NCI-H345 treated with DMSO at 0.1 percent for 48 hours (cell line): ENCODE measurements around the gene PJVK.
"Not testable (repeated sequence)": the region's sequence is repeated elsewhere in the genome, so short reads cannot be mapped to it uniquely, and the experiment has no call there.

Source experiments
- DNase-seq: peaks from one replicate; lab custom pipeline; 2025; ENCODE audit not compliant: unreplicated experiment; lab: John Stamatoyannopoulos, UW

PJVK gene, protein sequence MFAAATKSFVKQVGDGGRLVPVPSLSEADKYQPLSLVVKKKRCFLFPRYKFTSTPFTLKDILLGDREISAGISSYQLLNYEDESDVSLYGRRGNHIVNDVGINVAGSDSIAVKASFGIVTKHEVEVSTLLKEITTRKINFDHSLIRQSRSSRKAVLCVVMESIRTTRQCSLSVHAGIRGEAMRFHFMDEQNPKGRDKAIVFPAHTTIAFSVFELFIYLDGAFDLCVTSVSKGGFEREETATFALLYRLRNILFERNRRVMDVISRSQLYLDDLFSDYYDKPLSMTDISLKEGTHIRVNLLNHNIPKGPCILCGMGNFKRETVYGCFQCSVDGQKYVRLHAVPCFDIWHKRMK

DNA sequence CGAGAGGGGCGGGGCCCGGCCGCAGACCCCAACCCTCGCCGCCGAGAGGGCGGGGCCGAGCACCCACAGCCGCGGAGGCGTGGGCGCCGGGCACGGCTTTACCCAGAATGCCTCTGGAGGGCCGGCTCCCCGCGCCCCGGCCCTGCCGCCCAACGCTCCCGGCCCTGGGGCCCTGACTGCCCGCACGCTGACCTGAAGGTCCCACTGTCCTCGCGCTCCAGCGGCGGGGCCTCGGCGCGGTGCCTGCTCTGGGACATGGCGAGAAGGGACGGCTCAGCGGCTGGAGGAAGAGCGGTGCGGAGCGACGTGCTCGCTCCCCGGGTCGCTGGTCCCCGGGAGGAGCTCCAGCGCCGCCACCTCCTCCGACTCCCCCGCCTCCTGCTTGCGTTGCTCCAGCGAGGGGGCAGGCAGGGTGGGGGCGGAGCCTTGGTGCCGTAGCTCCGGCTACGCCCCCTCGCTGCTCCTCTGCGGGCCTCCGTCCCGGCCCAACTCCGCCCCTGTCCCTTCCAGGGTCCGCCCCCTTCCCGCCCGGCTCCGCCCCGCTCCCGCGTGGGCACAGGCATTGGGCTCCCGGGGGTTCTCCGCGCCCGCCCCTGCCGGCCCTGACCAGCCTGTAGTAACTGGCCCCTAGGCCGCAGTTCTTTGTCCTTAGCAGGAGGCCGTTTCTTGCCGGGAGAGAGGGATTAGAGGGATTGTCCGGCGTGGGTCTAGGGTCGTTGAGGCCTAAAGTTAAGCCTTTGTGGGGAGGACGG is at the start of gene PJVK, which contains the start of gene PRKRA:
PJVK (plus strand) TSS at position 605 of the 752 bp plus-strand sequence. CDS start 2,032 bp downstream, outside the sequence.
PRKRA (minus strand) TSS at position 402 of the 752 bp plus-strand sequence; CDS start at position 257, 145 bp downstream.
- DNase-seq: peak; percentile 88

DNA sequence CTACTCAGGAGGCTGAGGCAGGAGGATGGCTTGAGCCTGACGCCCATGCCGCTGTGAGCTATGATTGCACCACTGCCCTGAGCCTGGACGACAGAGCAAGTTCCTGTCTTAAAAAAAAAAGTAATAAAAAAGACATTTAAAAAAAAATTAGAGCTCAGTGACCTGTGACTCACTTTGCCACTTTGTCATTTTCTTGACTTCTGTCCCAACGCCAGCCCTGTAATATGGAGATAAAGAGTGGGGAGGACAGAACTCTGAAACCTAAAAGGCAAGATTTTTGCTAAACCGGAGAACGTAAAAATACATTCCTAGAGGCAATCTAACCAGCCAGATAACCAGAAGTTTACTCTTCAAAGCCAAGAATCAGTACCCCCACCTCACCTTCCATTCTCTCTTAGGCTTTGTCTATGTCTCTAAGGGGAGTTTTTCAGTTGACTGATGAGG is 49.2 kb upstream of the PJVK start:
- no peak for DNase-seq

DNA sequence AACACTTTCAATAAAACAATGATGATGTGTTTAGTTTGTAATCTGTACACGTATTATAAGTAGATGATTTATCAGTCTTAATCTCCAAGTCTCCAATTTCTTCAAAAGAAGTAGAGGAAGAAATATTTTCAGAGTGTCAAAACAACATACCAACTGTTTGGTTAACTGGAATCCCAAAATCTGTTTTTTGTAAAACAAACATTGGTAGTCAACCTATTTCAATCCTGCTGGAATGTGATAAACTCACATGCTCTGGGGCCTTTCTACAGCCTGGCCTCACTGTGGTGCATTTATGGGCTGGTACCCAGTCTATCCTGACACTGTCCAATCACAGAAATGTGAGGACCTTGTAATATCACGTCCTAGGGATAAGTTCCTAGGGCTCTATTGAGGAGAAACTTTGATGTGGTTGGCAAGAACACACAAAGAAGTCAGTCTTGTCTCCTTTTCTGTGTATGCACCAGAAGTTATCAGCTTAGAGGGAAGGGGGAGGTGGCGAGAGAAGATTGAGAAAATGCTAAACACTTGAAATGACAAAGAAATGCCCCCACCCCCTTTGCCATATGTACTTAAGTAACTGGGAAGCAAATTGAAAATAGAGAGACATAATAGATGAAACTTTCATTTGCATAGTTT is 47.4 kb upstream of the PJVK start:
- DNase-seq: no peak

DNA sequence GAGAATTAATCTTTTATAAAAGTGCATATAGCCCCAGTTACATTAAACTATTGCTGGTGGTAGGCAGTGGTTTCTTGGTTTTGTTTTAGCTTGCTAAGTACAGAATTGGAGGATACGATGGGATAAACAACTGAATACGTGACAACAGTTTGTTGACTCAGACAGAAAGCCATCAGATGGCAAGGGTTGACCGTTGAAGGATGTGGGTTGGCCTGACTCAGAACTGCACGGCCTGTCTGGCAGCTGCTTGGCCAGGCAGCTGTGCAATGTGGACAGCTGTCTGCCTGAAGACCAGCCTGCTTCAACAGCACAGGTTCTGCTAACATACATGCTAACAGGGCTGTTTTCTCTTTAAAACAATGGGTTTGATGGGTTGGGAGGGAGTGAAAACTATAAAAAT is 46.8 kb upstream of the PJVK start:
- no peak for DNase-seq

DNA sequence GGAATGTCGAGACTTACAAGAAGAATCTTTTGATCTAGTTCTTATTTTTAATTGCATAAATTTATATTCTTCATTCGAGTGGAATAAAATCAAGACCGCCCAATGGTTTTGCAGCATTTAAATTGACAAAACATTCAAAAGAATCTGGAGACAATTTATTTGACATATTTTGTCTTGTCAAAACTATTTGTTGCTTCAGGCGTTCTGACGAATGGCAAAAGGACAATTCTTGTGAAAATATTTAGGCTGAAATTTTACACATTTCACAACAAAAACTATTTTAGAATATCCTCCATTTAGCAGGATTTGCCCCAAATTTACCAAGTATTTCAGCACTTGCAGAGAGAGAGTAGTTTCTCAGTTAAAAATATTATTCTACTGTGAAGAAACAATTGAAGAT is 41.9 kb upstream of the PJVK start:
- no peak for DNase-seq

DNA sequence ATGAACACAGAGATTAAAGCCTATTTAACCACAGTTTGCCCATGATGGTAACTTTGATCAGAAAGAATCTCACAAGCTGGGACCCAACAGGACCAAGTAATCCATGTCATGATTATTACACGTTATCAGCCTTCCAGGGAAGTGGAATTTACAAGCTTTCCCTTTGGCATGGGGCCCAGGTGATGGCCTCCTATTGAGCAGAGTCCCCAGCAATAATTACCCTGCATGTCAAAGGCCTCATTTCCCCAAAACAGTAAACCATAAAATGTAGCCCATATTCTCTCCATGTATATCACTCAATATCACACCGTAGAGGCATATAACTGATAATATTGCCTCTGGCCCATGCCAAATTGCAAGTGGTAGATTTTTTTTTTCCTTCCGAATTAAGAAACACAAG is 39.1 kb upstream of the PJVK start:
- no peak for DNase-seq

DNA sequence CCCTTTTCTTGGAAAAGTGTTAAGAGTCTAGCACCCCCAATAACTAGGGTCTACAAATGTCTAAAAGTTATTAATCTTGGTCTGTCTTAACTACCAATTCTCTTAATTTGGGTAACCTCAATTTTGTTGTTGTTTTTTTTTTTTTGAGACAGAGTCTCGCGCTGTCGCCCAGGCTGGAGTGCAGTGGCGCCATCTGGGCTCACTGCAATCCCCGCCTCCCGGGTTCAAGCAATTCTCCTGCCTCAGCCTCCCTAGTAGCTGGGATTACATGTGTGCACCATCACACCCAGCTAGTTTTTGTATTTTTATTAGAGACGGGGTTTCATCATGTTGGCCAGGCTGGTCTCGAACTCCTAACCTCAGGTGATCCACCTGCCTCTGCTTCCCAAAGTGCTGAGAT is 38.7 kb upstream of the PJVK start:
- DNase-seq: not testable (repeated sequence)

DNA sequence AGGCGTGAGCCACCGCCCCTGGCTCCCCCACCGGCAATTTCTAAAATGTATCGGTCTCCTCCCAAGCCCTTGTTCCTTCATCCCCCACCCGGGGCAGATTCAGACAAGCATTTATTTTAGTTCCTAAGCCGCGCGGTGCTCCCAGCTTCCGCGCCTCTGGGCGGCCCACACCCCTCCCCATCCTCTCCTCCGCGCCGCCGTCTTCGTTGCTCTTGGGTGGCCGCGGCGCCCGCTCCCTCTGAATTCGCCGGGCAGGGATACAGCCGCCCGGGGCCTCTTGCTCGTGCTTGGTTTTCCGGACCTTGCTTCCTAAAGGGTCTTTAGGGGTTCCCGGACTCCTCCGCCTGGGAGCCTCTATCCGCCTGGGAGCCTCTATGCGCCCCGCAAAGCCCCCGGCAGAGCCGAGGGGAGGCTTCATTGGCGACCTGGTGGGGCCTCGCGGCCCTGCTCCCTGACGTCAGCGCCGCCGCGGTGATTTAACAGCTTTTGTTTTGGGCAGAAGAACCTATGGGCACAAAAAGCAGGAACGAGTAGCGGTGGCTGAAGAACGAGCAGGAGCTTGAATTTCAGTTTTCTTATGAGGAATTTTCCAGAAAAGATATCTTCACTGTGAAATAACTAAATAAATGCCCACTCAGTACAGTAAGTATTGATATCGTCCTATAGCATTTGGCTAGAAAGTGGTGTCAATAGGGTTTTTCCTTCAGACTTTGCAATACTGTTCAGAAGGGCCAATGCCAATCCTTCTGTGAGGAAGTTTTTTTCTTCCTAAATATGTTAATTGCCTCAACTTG is 37.5 kb upstream of the PJVK start:
- peak; percentile 79 for DNase-seq

DNA sequence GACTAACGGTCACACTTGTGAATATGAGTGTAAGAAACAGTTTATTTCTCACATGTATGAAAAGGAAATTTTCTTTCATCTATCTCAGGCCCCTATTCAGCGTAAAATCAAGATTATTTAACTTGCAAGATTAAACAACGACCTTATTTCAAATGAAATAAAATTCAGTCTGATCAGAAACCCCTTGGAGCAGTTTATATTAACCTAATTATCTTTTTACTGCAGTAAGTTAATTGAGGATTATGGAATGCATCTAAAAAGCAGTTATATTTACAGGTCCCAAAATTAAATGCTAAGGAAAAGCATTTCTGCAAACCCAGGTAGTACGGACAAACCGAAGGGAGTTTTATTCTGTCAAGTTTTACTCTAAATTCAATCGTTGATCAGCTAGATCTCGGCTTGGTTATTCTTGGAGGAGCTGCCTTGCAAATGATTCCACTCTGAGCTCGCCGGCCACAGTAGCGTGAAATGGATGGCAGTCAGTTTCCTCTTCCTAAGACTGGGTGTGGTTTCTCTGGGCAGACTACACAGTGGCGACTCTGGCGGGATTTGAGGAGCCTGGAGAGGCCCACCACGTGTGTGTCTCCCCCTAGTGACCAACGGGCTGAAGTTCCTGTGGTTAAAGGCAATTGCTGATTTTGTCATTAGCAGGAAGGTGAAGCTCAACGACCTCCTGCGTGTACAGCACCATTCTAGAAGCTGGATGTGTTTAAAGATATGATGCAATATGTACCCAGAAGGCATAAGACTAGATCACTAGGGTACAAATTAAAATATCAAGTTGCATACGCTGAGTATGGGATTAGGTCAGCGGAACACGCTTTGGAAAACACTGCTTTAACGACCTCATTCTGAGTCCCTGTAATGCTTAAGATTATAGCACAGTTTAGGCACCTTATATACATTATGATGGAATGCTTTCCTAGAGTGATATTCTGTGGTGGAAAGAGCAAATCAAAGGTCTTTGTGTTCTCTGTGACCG is 36.6 kb upstream of the PJVK start:
- peak; percentile 96 for DNase-seq

DNA sequence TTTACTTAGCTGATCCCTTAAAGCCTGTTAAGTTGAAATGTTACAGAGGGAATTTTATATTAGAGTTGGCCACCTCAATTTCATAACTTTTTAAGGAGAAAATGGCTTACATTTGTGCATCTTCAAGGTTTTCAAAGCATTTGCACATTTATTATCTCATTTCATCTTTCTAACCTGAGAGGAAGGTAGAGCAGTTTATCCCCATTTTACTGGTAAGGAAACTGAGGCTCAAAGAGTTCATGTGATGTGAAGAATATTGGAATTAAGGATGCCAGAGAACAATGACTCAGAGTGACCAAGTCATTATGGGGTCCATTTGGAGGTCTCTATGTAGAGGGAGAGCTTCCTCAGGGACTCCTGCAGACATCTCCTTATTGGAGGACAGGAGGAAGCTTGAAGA is 35.2 kb upstream of the PJVK start:
- no peak for DNase-seq

DNA sequence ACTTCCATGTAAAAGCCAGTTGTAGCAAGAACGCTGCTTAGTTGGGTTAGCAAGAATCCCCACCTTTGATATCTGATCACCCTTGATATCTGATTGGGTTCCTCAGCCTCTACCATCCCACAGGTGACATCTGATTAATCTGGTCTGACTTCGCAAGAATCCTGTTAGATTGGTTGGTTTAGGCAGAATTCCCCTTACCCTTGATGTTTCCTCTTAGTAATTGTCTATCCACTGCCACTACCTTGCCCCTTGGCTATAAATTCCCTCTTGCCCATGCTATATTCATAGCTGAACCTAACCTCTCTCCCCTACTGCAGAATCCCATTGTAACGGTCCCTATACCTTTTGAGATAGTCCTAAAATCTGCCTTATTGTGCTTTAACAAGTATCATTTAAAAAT is 33.3 kb upstream of the PJVK start:
- no peak for DNase-seq

DNA sequence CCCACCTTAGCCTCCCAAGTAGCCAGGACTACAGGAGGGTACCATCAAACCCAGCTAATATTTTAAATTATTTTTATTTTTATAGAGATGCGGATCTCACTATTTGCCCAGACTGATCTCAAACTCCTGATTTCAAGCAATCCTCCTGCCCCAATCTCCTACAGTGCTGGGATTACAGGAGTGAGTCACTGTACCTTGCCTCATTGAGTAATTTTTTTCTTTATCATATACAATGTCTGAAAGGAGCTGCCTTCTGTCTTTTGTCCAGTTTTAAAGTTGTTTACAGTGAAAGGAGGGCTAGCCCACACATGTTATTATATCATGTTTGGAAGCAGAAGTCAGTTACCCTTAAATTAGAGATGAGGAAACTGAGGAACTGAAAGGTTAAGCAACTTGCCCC is 32.8 kb upstream of the PJVK start:
- DNase-seq: no peak

DNA sequence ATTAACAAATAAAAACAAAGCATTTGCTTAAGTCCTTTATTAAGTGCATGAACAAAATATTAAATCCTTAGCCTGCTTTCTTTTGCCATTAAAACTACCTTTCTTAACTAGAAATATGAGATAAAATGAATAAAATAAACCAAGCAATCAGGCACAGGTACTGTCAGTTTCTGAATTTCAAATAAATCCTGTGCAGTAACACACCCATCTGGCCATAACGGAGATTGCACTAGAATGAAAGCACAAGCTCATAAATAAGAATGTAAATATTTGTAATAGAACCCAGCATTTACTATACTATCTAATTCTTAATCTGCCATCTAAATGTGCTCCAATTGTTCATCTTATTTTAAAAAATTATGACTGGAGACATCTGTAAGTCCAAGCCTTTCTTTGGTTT is 32.1 kb upstream of the PJVK start:
- DNase-seq: peak; percentile 19

DNA sequence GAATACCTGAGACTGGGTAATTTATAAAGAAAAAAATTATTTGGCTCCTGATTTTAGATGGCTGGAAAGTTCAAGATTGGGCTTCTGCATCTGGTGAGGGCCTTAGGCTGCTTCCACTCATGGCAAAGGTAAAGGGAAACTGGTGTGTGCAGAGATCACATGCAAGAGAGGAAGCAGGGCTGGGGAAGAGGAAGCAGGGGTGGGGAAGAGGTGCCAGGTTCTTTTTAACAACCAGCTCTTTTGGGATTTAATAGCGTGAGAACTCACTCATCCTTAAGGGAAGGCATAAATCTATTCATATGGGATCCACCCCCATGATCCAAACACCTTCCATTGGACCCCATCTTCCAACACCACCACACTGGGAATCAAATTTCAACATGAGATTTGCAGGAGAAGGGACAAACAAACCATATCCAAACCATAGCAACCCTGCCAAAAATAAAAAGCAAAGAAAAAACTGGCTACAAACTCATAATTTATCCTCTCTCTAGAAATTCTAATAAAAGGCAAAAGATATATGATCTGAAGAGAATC is 30.6 kb upstream of the PJVK start:
- no peak for DNase-seq

DNA sequence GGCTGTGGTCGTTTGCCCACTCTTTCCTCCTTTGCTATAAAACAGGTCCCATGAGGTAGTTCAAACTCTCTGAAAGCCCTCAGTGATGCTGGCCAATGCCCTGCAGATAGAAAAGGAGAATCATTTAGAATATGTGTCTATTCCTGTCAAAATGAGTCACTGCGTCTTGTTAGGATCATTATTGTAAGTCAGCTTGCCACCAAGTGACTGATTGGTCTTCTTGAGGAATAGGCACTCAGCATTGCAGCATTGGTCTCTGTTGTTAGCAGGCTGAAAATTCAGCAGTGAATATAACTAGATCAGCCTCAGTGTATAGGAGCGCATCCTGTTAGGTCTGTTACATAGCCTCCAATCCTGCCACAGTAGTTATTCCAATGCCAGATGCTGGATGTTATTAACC is 29.1 kb upstream of the PJVK start:
- no peak for DNase-seq

DNA sequence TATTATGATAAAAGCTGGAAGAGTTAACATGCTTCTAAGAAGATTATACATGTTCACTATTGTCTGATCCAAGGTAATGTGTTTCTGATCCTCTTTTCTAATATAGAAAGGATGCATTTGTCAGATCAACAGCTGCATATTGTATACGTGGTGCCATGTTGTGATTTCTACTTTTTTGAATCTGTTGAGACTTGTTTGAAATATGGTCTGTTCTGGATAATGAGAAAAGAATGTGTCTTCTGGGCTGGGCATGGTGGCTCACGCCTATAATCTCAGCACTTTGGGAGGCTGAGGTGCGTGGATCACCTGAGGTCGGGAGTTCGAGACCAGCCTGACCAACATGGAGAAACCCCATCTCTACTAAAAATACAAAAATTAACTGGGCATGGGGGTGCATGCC is 27.4 kb upstream of the PJVK start:
- DNase-seq: not testable (repeated sequence)

DNA sequence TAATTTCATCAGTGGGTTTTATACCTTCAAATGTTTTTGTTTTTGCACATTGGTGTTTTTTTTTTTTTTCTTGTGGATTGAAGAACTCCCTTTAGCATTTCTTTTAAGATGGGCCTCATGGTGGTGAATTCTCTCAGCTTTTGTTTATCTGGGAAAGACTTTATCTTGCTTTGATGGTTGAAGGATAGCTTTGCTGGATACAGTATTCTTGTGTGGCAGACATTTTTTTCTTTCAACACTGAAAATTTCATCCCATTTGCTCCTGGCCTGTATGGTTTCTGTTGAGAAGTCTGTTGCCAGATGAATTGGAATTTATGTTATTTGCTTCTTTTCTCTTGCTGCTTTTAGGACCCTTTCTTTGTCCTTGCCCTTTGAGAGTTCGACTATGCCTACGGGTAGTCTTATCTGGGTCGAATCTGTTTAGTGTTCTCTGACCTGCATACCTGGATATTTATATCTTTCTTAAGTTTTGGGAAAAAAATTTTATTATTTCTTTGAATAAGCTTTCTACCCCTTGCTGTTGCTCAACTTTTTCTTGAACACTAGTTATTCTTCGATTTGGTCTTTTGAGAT is 25.8 kb upstream of the PJVK start:
- no peak for DNase-seq

DNA sequence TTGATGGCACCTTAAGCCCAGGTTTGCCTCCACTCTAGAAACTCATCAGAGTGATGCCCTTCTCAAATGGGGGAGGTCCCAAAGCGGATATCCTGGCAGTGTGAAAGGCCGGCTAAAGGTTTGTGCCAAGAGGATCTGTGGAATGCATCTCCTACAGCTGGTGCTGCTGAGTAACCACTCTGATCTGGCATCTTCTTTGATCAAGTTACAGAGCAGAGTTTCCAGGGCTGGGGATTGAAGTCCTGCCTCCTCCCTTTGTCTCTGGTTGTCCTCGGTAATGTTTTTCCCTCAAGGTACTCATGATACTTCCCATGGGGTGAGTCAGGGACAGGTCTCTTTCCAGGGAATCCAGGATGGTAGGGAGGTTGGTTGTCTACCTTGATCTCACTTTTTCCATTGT is 24.8 kb upstream of the PJVK start:
- DNase-seq: no peak

DNA sequence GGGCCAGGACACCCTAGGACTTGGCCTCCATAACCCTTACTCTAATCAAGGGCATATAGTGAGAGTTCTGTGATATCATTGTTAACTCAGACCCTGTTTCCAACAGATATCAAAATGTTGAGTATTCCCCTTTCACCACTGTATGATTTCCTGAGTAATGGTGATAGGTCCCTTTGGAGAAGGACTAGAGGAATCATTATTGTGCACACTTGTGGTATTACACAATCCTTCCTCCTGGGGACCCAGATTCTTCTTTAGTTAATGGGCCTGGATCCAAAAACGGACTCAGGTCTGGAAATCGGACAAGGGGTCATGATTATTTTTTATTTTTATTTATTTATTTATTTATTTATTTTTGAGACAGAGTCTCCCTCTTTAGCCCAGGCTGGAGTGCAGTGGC is 23.7 kb upstream of the PJVK start:
- no peak for DNase-seq
